PC-9 (cell line): ENCODE results near the gene TTC13.

Experiments
- CTCF ChIP-seq: fragments of 200-600 bp; sonication (generic); conservative IDR thresholded peaks from 2 replicates; pipeline ENCODE4 v1.6.1; 2017; ENCODE audit warnings: mixed run types, antibody characterized with exemption, mild to moderate bottlenecking, moderate library complexity
- EZH2 ChIP-seq: fragments of 200-600 bp; sonication (generic); IDR thresholded peaks from 2 replicates; pipeline ENCODE4 v1.8.0; 2017; ENCODE audit warnings: antibody characterized with exemption, low read depth

- TF ChIP-seq EZH2 (no peak), CTCF (no peak)
Measured at GRCh38 chr1:230876660-230877059, 102.0 kb downstream of the TTC13 start.
